Measurements from ENCODE around the gene STK10.

- TF ChIP-seq, protein P1, sequence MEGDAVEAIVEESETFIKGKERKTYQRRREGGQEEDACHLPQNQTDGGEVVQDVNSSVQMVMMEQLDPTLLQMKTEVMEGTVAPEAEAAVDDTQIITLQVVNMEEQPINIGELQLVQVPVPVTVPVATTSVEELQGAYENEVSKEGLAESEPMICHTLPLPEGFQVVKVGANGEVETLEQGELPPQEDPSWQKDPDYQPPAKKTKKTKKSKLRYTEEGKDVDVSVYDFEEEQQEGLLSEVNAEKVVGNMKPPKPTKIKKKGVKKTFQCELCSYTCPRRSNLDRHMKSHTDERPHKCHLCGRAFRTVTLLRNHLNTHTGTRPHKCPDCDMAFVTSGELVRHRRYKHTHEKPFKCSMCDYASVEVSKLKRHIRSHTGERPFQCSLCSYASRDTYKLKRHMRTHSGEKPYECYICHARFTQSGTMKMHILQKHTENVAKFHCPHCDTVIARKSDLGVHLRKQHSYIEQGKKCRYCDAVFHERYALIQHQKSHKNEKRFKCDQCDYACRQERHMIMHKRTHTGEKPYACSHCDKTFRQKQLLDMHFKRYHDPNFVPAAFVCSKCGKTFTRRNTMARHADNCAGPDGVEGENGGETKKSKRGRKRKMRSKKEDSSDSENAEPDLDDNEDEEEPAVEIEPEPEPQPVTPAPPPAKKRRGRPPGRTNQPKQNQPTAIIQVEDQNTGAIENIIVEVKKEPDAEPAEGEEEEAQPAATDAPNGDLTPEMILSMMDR (IDR thresholded peaks at IDR 0.05): no peak
- TF ChIP-seq POLR2A (IDR thresholded peaks at IDR 0.05): no peak
Measured at GRCh38 chr5:172137046-172137445, 51.0 kb downstream of the STK10 start.
